ENCODE results near the gene DESI2. TPM values are rescaled to one million over a fixed set of nuclear protein-coding genes. Genes with fewer than 3 reads are reported as not detected.

DESI2 gene
- total and polyA plus RNA-seq, 2 of the 8 experiments (the other 6 are each of a cell fraction or from before 2014, with no cell fraction given) = 54.0 to 110 TPM

DNA sequence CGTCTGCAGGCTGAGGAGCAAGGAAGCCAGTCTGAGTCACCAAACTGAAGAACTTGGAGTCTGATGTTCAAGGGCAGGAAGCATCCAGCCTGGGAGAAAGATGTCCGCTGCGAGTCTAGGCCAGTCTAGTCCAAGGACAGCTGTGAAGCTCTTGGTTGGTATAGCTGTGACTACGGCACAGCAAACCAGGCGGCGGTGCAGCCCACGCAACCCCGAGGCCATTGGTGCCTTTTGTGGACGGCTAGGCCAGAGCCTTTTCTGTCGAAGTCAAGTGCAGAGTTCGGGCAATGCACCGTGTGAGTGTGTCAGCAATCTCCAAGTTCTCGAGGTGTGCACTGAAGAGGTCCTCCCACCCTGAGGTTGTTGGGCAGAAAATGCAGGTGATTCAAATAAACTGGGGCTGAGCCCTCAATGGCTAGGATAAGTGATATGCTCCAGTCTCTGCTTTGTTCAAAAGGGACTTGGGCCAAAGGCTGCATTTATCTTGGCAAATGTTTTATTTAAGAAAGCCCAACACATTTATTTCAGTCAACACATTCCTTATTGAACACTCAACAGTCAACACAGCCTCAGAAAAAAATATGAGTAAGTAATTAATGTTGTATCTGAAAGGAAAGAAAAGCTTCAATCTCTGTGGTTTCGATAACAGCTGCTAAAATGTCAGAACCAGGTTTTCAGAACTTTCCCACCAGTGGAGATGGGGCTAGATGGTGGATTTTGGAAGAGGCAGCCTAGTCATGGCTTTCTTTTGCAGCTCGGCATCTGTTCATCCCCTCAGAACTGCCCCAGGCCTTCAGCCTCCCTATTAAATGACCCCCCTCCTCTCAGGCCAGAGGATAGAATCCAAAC is 104.4 kb downstream of the DESI2 start:
- Histone ChIP-seq H3K23ac (ENCODE audit: insufficient read length) (no peak overlapping the region), H3K4ac (replicated peaks; ENCODE audit: insufficient read length, low read depth, low read length) (no peak overlapping the region), H4K8ac (ENCODE audit: extremely low read depth, insufficient read depth, low read length) (no peak overlapping the region), H2BK12ac (ENCODE audit: low read depth, low read length) (0 out of 2 replicates have a peak overlapping the region, but pooled peaks have one; percentile 23), H3K4me1 (replicated peaks in 1 of 4; ENCODE audit: control insufficient read depth in 3 of 4, insufficient read depth in 4 of 4, low read length in 3 of 4) (peaks cover 4 to 10% (median 6%) of the 10 kb centered on the region in 4 experiments; a peak in 6 of 7 replicates), H3K9me3 (ENCODE audit: insufficient read depth in 2 of 2, low read depth in 1 of 2, low read length in 1 of 2) (no peaks in the 10 kb centered on the region), H3K79me1 (ENCODE audit: low read depth, low read length) (no peaks in the 10 kb centered on the region), H3K27ac (ENCODE audit: low read depth, low read length) (no peak overlapping the region), H2BK20ac (ENCODE audit: low read length) (no peak overlapping the region), H2AFZ (ENCODE audit: low read length) (no peak overlapping the region), H3K9ac (replicated peaks in 1 of 4; ENCODE audit: extremely low read depth in 1 of 4, low read depth in 3 of 4, low read length in 3 of 4) (no peak overlapping the region), H3K4me3 (ENCODE audit: extremely low read depth in 1 of 4, insufficient read depth in 2 of 4, low read depth in 3 of 4, low read length in 4 of 4) (no peak overlapping the region), H2BK15ac (ENCODE audit: low read length) (no peak overlapping the region), H2BK120ac (replicated peaks; ENCODE audit: low read depth, low read length) (no peak overlapping the region), H4K20me1 (replicated peaks in 1 of 2; ENCODE audit: control insufficient read depth in 1 of 2, insufficient read depth in 2 of 2, low read length in 2 of 2) (no peaks in the 10 kb centered on the region), H2BK5ac (ENCODE audit: low read depth, low read length) (no peak overlapping the region), H3K56ac (replicated peaks; ENCODE audit: insufficient read length, low read depth, low read length) (no peak overlapping the region), H4K5ac (ENCODE audit: insufficient read length, low read depth, low read length) (no peak overlapping the region), H3K4me2 (ENCODE audit: insufficient read depth in 1 of 2, low read depth in 2 of 2, low read length in 2 of 2) (no peak overlapping the region), H4K91ac (replicated peaks; ENCODE audit: insufficient read length, low read length) (no peak overlapping the region), H3K79me2 (ENCODE audit: control insufficient read depth in 1 of 2, insufficient read depth in 2 of 2, low read length in 2 of 2) (no peaks in the 10 kb centered on the region), H3K27me3 (replicated peaks in 1 of 4; ENCODE audit: control insufficient read depth in 3 of 4, extremely low read depth in 1 of 4, insufficient read depth in 3 of 4, low read length in 3 of 4) (no peaks in the 10 kb centered on the region), H3K23me2 (ENCODE audit: low read depth, low read length) (no peaks in the 10 kb centered on the region), H3K36me3 (ENCODE audit: control insufficient read depth in 2 of 4, insufficient read depth in 4 of 4, low read length in 3 of 4) (no peaks in the 10 kb centered on the region), H3K14ac (ENCODE audit: insufficient read length) (no peak overlapping the region), H2AK5ac (ENCODE audit: low read depth, low read length) (no peak overlapping the region), H3K18ac (ENCODE audit: extremely low read depth, low read length) (no peak overlapping the region)
- ChIA-PET POLR2A (ENCODE audit: partially characterized antibody) (no interaction called here), CTCF (ENCODE audit: partially characterized antibody) (interaction anchor here (0.7 to 2.8 kb wide), 4 partner anchors 9 to 285 kb away, joined by 3 to 13 read pairs (median 4); no protein-coding TSS in a partner anchor)
- no peak for DNase-seq (ENCODE audit: low read depth in 1 of 2, low spot score in 2 of 2)
- WGBS, 2 experiments (ENCODE audit: extremely low coverage in 1 of 2, insufficient coverage in 1 of 2, insufficient read length in 1 of 2, insufficient replicate concordance in 2 of 2, low coverage in 1 of 2, low lambda C conversion rate in 2 of 2, missing lambda C conversion rate in 1 of 2) = 92% methylated on average over 15 of the region's 15 CpGs; no CpG with 5 or more reads in 1 of the 2 experiments
- FAIRE-seq = no peak
- no peak for TF ChIP-seq POLR2AphosphoS5 (IDR thresholded peaks at IDR 0.05; ENCODE audit: low read depth, low read length)
- no peak for TF ChIP-seq CEBPB (IDR thresholded peaks at IDR 0.05; ENCODE audit: low read depth, low read length)

Small RNAs within 50 kb of the gene (small RNA-seq; reads per million reads assigned to genes)
- gene AL451007.1 (ENCODE audit: insufficient read depth) = not detected

Other genes with a start within 250 kb of the DESI2 start
- gene ADSS2, start 201.2 kb upstream of the DESI2 start, total RNA-seq (2021; fragmentation: NEBNext Ultra II Directional; extraction: Animal tissue kit (Norgen Biotek cat#: 25700)) = 99.9 and 108 TPM in 2 replicates
- gene ADSS2, start 201.2 kb upstream of the DESI2 start, polyA plus RNA-seq (2011; rRNA removed) = 22.1 and 29.8 TPM in 2 replicates
- gene CATSPERE, start 191.9 kb upstream of the DESI2 start, total RNA-seq (2021; fragmentation: NEBNext Ultra II Directional; extraction: Animal tissue kit (Norgen Biotek cat#: 25700)) = 0.27 and 0.45 TPM in 2 replicates
- 0.05 and 0.17 TPM in 2 replicates for gene CATSPERE, start 191.9 kb upstream of the DESI2 start, polyA plus RNA-seq (2011; rRNA removed)
- gene COX20, start 182.5 kb downstream of the DESI2 start, total RNA-seq (2021; fragmentation: NEBNext Ultra II Directional; extraction: Animal tissue kit (Norgen Biotek cat#: 25700)) = 28.8 and 33.6 TPM in 2 replicates
- gene COX20, start 182.5 kb downstream of the DESI2 start, polyA plus RNA-seq (2011; rRNA removed) = 11.7 and 17.5 TPM in 2 replicates
- 606 and 614 TPM in 2 replicates for gene HNRNPU, start 211.4 kb downstream of the DESI2 start, total RNA-seq (2021; fragmentation: NEBNext Ultra II Directional; extraction: Animal tissue kit (Norgen Biotek cat#: 25700))
- gene HNRNPU, start 211.4 kb downstream of the DESI2 start, polyA plus RNA-seq (2011; rRNA removed) = 87.3 and 95.6 TPM in 2 replicates

Measured in H1 (cell line).